ENCODE data around the gene FFAR1. TPM values are rescaled to one million over a fixed set of nuclear protein-coding genes. Genes with fewer than 3 reads are reported as not detected.

Gene FFAR1
- total RNA-seq, 2 donors from 2014 or later, result 1.6 to 2.3 TPM

DNA sequence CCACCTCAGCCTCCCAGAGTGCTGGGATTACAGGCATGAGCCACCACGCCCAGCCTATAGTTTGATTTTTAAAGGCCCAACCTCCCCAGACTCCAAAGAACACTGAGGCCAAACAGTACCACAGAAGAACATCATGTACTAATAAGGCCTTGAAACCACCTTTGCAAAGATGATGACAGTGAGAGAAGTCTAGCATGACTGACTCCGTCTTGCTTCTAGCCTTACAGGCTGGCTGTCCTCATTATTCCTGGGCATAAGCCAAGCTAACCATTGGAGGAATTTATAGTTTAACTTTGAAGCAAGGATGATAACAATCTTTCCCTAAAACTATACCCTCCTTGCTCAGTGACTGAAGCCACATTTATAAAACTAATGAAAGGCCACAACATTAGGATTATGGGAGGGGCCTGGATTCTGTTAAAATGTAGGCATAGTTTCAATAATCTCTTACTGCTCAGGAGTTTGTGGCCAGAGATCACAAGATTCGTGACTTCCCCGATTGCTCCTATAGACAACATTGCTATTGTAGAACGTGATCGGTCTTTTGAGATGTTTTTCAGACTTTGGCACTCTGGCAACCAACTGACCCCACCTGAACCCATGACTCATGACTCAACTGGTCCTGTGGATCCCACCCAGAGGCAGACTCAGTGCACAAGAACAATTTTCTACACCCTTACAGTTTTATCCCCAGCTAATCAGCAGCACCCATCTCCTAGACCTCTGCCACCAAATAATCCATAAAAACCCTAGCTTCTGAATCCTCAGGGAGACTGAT, 40.8 kb downstream of the FFAR1 start:
- no peak overlapping the region for H3K27ac ChIP-seq

DNA sequence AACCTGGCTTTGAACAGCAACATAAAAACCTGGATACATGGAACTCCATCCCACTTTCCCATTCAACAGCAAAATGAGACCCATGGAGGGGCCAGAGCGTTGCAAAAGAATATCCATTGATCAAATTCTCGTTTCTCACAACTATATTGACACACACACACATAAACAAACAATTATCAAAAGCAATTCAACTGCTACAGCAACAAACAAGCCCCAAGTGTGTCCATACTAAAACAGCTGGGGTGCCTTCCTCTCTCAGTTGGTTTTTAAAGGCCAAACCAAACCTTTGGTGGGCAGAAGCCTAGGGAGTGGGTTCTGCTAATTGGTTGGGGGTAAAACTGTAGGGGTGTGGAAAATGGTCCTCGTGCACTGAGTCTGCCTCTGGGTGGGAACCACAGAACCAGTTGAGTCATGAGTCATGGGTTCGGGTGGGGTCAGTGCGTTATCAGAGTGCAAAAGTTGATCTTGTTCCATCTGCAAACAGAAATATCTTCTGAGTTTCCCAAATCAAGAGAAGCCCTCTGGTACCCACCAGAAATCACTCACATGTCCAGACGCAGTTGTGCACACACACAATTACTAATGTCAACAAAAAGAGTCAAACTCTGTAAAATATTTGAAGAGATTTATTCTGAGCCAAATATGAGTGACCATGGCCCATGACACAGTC, 41.6 kb downstream of the FFAR1 start:
- Histone ChIP-seq H3K9me3 (no peaks in the 10 kb centered on the region), H3K27ac (no peak overlapping the region), H3K27me3 (no peaks in the 10 kb centered on the region), H3K4me3 (no peak overlapping the region), H3K36me3 (replicated peaks in 1 of 2; ENCODE audit: insufficient read depth in 1 of 2, low read depth in 2 of 2) (no peaks in the 10 kb centered on the region), H3K4me1 (no peaks in the 10 kb centered on the region)
- no peak for DNase-seq
- TF ChIP-seq, protein P1, sequence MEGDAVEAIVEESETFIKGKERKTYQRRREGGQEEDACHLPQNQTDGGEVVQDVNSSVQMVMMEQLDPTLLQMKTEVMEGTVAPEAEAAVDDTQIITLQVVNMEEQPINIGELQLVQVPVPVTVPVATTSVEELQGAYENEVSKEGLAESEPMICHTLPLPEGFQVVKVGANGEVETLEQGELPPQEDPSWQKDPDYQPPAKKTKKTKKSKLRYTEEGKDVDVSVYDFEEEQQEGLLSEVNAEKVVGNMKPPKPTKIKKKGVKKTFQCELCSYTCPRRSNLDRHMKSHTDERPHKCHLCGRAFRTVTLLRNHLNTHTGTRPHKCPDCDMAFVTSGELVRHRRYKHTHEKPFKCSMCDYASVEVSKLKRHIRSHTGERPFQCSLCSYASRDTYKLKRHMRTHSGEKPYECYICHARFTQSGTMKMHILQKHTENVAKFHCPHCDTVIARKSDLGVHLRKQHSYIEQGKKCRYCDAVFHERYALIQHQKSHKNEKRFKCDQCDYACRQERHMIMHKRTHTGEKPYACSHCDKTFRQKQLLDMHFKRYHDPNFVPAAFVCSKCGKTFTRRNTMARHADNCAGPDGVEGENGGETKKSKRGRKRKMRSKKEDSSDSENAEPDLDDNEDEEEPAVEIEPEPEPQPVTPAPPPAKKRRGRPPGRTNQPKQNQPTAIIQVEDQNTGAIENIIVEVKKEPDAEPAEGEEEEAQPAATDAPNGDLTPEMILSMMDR (IDR thresholded peaks at IDR 0.05), result no peak
- TF ChIP-seq POLR2A (IDR thresholded peaks at IDR 0.05), result no peak
- no peak for ATAC-seq
- 47 to 61% methylated on average over 5 to 6 of the region's 6 CpGs for WGBS, 2 donors
- intact Hi-C loops (cut with DNase I), result no loop called here

More for the DNA sequence above, 40.8 kb downstream of the FFAR1 start:
- Histone ChIP-seq H3K27me3 (no peaks in the 10 kb centered on the region), H3K9me3 (no peaks in the 10 kb centered on the region), H3K4me1 (no peaks in the 10 kb centered on the region), H3K36me3 (replicated peaks in 1 of 2; ENCODE audit: insufficient read depth in 1 of 2, low read depth in 2 of 2) (no peaks in the 10 kb centered on the region), H3K4me3 (no peak overlapping the region)
- ATAC-seq (no peak), DNase-seq (no peak)
- WGBS, 2 donors, result 81 to 95% methylated on average over 6 of the region's 6 CpGs
- intact Hi-C loops (cut with DNase I), result no loop called here
- TF ChIP-seq, protein P1 (IDR thresholded peaks at IDR 0.05), result no peak
- no peak for TF ChIP-seq POLR2A (IDR thresholded peaks at IDR 0.05)

DNA sequence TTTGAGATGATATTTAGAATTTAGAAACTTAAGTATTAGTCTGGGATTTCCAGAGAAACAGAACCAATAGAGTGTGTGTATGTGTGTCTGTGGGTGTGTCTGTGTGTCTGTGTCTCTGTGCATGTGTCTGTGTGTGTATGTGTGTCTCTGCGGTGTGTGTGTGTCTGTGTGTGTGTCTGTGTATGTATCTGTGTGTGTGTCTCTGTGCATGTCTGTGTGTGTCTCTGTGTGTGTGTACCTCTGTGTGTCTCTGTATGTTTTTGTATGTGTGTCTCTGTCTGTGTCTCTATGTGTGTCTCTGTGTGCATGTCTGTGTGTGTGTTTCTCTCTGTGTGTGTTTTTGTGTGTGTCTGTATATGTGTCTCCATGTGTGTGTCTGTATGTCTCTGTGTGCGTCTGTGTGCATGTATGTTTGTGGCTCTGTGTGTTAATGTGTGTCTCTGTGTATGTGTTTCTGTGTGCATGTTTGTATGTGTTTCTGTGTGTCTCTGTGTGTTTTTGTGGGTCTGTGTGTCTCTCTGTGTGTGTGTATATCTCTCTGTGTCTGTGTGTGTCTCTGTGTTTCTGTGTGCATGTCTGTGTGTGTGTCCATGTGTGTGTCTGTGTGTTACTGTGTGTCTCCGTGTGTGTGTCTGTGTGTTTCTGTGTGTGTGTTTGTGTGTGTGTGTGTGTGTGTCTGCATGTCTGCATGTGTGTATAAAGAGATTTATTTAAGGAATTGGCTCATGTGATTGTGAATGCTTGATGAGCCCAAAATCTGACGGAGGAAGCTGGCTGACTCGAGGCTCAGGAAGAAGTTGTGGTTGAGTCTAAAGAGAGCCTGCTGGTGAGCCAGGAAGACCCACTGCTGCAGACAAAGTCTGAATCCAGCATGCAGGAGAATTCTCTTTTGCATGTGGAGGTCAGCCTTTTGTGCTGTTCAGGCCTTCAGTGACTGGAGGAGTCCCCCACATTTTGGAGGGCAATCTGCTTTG, 45.3 kb downstream of the FFAR1 start:
- TF ChIP-seq, protein P1 (IDR thresholded peaks at IDR 0.05), result no peak
- no peak for TF ChIP-seq POLR2A (IDR thresholded peaks at IDR 0.05)
- DNase-seq (no peak), ATAC-seq (no peak)
- Histone ChIP-seq H3K27ac (no peak overlapping the region), H3K9me3 (no peaks in the 10 kb centered on the region), H3K4me3 (no peak overlapping the region), H3K36me3 (replicated peaks in 1 of 2; ENCODE audit: insufficient read depth in 1 of 2, low read depth in 2 of 2) (no peaks in the 10 kb centered on the region), H3K27me3 (no peaks in the 10 kb centered on the region), H3K4me1 (peaks cover 16% of the 10 kb centered on the region)
- 80 to 86% methylated on average over 5 of the region's 5 CpGs for WGBS, 2 donors
- intact Hi-C loops (cut with DNase I), result no loop called here

- intact Hi-C loops (cut with DNase I), result no loop called here
- 38 to 41% methylated on average over 14 to 19 of the region's 19 CpGs for WGBS, 2 donors
- peak; percentile 95 for ATAC-seq
- peak; percentile 82 to 95 (median 90) for DNase-seq
- Histone ChIP-seq H3K36me3 (replicated peaks in 1 of 2; ENCODE audit: insufficient read depth in 1 of 2, low read depth in 2 of 2) (no peaks in the 10 kb centered on the region), H3K4me3 (no peak overlapping the region), H3K27ac (peak overlapping the region in 3 of 4 donors; percentile 54 to 69 (median 57)), H3K4me1 (peaks cover 16% of the 10 kb centered on the region), H3K9me3 (no peaks in the 10 kb centered on the region), H3K27me3 (no peaks in the 10 kb centered on the region)
- no peak for TF ChIP-seq POLR2A (IDR thresholded peaks at IDR 0.05)
- TF ChIP-seq, protein P1 (IDR thresholded peaks at IDR 0.05), result no peak
These were observed 47.9 kb downstream of the FFAR1 start for GRCh38 chr19:35395382-35396199.

Data from body of pancreas (tissue), 4 donors.